AG09319 (cell line): ENCODE data around the gene CERS6.
A peak's percentile ranks its signal among the peaks of the same experiment; 100 is the strongest.

Source experiments
- DNase-seq: peaks from one replicate; pipeline ENCODE4 v3.0.0-alpha.2; 2010; ENCODE audit warnings: low read depth; ENCODE audit errors: extremely low read depth
- CTCF ChIP-seq: IDR thresholded peaks from 2 replicates; pipeline ENCODE4 v1.5.1; 2011; ENCODE audit warnings: low read depth, mild to moderate bottlenecking, inconsistent platforms, low read length, moderate library complexity

Gene CERS6

GRCh38 chr2:168611896-168612650 is 156.0 kb downstream of the CERS6 start:
- no peak for TF ChIP-seq CTCF
- no peak for DNase-seq

DNA sequence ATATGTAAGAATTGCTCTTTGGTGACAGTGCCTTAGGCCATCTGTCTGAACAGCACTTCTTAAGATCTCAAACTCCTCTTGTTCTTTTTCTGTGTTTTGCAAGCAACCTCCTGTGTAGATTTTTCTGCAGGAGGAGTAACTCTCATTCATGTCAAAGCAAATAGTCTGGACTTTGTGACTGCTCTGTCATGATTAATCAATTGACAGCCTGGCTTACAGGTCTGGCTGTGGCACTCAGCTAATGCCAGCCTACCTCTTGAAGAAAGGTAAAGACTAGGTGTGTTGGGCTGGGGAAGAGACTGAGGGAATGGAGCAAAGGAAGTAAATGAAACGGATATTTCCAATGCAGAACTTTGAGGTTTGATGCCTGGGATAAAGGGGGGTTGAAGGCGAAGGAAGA is 156.6 kb downstream of the CERS6 start:
- TF ChIP-seq CTCF: no peak
- DNase-seq: no peak

GRCh38 chr2:168613551-168613950 is 157.5 kb downstream of the CERS6 start:
- no peak for DNase-seq
- no peak for TF ChIP-seq CTCF

GRCh38 chr2:168614172-168615018 is 158.3 kb downstream of the CERS6 start:
- DNase-seq: no peak
- peak; percentile 9 for TF ChIP-seq CTCF

- no peak for TF ChIP-seq CTCF
- no peak for DNase-seq
These were observed 164.5 kb downstream of the CERS6 start for GRCh38 chr2:168620554-168620953.

DNA sequence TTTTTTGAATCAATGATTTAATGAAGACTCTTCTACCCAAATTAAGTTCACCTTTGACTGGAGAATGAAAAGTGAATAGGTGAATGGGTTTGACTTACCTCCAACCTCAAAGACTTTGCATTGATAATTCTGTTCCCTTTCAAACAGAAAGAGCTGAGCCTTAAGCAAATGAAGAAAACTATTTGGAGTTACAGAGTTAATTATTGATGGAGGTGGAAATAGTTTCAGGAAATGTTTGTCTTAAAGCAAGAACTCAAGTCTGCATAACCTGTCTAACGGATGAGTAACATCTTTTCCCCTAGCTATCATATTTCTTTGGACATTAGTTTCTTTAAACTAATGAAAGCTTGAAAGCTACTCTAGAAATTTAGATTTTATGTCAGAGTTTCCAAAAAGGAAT is 166.5 kb downstream of the CERS6 start:
- DNase-seq: no peak
- no peak for TF ChIP-seq CTCF

- no peak for TF ChIP-seq CTCF
- DNase-seq: no peak
These were observed 168.0 kb downstream of the CERS6 start for GRCh38 chr2:168624028-168624427.
